A172 (cell line): ENCODE results near the gene GPRC5B. TPM values are rescaled to one million over a fixed set of nuclear protein-coding genes. Genes with fewer than 3 reads are reported as not detected.

Source experiments
- DNase-seq: peaks from one replicate; pipeline ENCODE4 v3.0.0-alpha.2; 2015; ENCODE audit warnings: low spot score
- total RNA-seq: library from RNA; depleted of rRNA; stranded (reverse); fragments of >200 nt; shearing (Covaris generic); gene quantifications from 2 replicates; pipeline ENCODE4 v1.2.3, GENCODE V29; 2014; rRNA removed

The GPRC5B gene
- total RNA-seq, 1 experiment from 2014 or later: 23.9 TPM

- peak; percentile 97 for DNase-seq
Measured at GRCh38 chr16:19810817-19811731, 73.6 kb downstream of the GPRC5B start.

GRCh38 chr16:19809693-19810092, 75.0 kb downstream of the GPRC5B start:
- no peak for DNase-seq

- DNase-seq: peak; percentile 76
Measured at GRCh38 chr16:19809121-19809635, 75.5 kb downstream of the GPRC5B start.

- no peak for DNase-seq
Measured at GRCh38 chr16:19808061-19808641, 76.5 kb downstream of the GPRC5B start.

Other genes with a start within 250 kb of the GPRC5B start
- 36.0 and 47.7 TPM in 2 replicates for gene KNOP1, start 166.6 kb downstream of the GPRC5B start, total RNA-seq
- gene IQCK, start 166.6 kb downstream of the GPRC5B start, total RNA-seq: 8.4 and 11.7 TPM in 2 replicates
- not detected in 2 replicates for gene GPR139, start 189.0 kb upstream of the GPRC5B start, total RNA-seq